B cell (primary cell): ENCODE data around the gene SAG. TPM values are rescaled to one million over a fixed set of nuclear protein-coding genes. Genes with fewer than 3 reads are reported as not detected.

Experiments
- ATAC-seq: fragments of 200-7000 bp; cut with Tn5 transposase; one replicate; pipeline ENCODE4 v1.10.0; 2021; ENCODE audit warnings: low read depth, mild to moderate bottlenecking, moderate number of reproducible peaks, moderate library complexity
- CTCF ChIA-PET: fragments of 350-600 bp; sonication (Branson Sonifier 250); formaldehyde crosslinking; loops from one replicate; lab custom pipeline; 2021; ENCODE audit warnings: antibody characterized with exemption, inconsistent platforms; lab: Charles Lee
- POLR2A ChIA-PET: fragments of 350-600 bp; sonication (Branson Sonifier 250); formaldehyde crosslinking; loops from one replicate; lab custom pipeline; 2021; ENCODE audit warnings: antibody characterized with exemption; lab: Charles Lee
- DNase-seq: peaks from one replicate; pipeline ENCODE4 v3.0.0; 2013
- H2AFZ ChIP-seq: 2 replicates; pipeline ENCODE4 v1.6.1; 2012; ENCODE audit warnings: mild to moderate bottlenecking, low read depth, low read length; ENCODE audit not compliant: insufficient read depth, poor library complexity, severe bottlenecking
- H3K27ac ChIP-seq, 2 donors: 1 replicate in 1 of 2; 2 replicates in 1 of 2; pipeline ENCODE4 v1.5.1; 2012 to 2013; ENCODE audit warnings: low read length in 2 of 2, mild to moderate bottlenecking in 2 of 2, moderate library complexity in 1 of 2
- H3K27me3 ChIP-seq, 4 experiments: fragments of 200-600 bp in 1 of 4; sonication (generic) in 1 of 4; replicated peaks in 1 of 4; 1 replicate in 2 of 4; 2 replicates in 2 of 4; pipeline versions ENCODE4 v1.6.1 to v1.7.0; 2013 to 2016; ENCODE audit warnings: low read length in 3 of 4, mild to moderate bottlenecking in 2 of 4, mixed read lengths in 1 of 4, moderate library complexity in 1 of 4; ENCODE audit not compliant: insufficient read depth in 4 of 4, control insufficient read depth in 3 of 4; ENCODE audit errors: control extremely low read depth in 1 of 4
- H3K36me3 ChIP-seq, 2 experiments: replicated peaks in 1 of 2; 1 replicate in 1 of 2; 2 replicates in 1 of 2; pipeline versions ENCODE4 v1.6.1 to v1.7.1; 2013; ENCODE audit warnings: low read length in 1 of 2; ENCODE audit not compliant: insufficient read depth in 2 of 2, control insufficient read depth in 1 of 2; ENCODE audit errors: control extremely low read depth in 1 of 2, extremely low read depth in 1 of 2
- H3K4me1 ChIP-seq, 2 donors: fragments of 200-600 bp in 1 of 2; sonication (generic) in 1 of 2; 1 replicate in 1 of 2; 2 replicates in 1 of 2; pipeline versions ENCODE4 v1.5.1 to v1.6.1; 2013 to 2017; ENCODE audit warnings: low read length in 2 of 2; ENCODE audit not compliant: control insufficient read depth in 2 of 2, insufficient read depth in 2 of 2
- H3K4me2 ChIP-seq: replicated peaks from 2 replicates; pipeline ENCODE3; 2012; ENCODE audit warnings: mild to moderate bottlenecking, low read depth, low read length; ENCODE audit not compliant: poor library complexity, severe bottlenecking
- H3K4me3 ChIP-seq, 5 experiments: fragments of 200-600 bp in 1 of 5; sonication (generic) in 1 of 5; 1 replicate in 3 of 5; 2 replicates in 2 of 5; pipeline versions ENCODE4 v1.5.1 to v1.7.0; 2011 to 2016; ENCODE audit warnings: low read length in 4 of 5, mild to moderate bottlenecking in 4 of 5, low read depth in 2 of 5, control low read depth in 1 of 5, moderate library complexity in 1 of 5; ENCODE audit not compliant: insufficient read depth in 1 of 5; ENCODE audit errors: control extremely low read depth in 1 of 5, extremely low read depth in 1 of 5
- H3K79me2 ChIP-seq: fragments of 200-600 bp; sonication (generic); one replicate; pipeline ENCODE4 v1.6.0; 2016; ENCODE audit warnings: low read length; ENCODE audit not compliant: control insufficient read depth, insufficient read depth
- H3K9ac ChIP-seq: fragments of 200-600 bp; sonication (generic); 2 replicates; pipeline ENCODE4 v1.6.1; 2017; ENCODE audit warnings: mild to moderate bottlenecking, low read length, moderate library complexity
- H3K9me3 ChIP-seq, 3 donors: one replicate each; pipeline versions ENCODE4 v1.6.1 to v1.7.1; 2013; ENCODE audit warnings: low read length in 2 of 3; ENCODE audit not compliant: control insufficient read depth in 2 of 3, insufficient read depth in 1 of 3; ENCODE audit errors: control extremely low read depth in 1 of 3
- H4K20me1 ChIP-seq: 2 replicates; pipeline ENCODE4 v1.6.0; 2012; ENCODE audit warnings: mild to moderate bottlenecking, low read length; ENCODE audit not compliant: insufficient read depth, control insufficient read depth, poor library complexity, severe bottlenecking
- H3K27ac Mint-ChIP-seq: one replicate; pipeline ENCODE4 v1.8.0; 2021; ENCODE audit warnings: mixed read lengths
- H3K27me3 Mint-ChIP-seq: one replicate; pipeline ENCODE4 v1.8.0; 2021; ENCODE audit warnings: mixed read lengths
- H3K4me1 Mint-ChIP-seq: one replicate; pipeline ENCODE4 v1.8.0; 2021; ENCODE audit warnings: mixed read lengths
- H3K4me3 Mint-ChIP-seq: one replicate; pipeline ENCODE4 v1.8.0; 2021; ENCODE audit warnings: mixed read lengths
- H3K9me3 Mint-ChIP-seq: one replicate; pipeline ENCODE4 v1.8.0; 2022; ENCODE audit warnings: mixed read lengths; ENCODE audit not compliant: insufficient read depth
- EZH2 ChIP-seq: IDR thresholded peaks from 2 replicates; pipeline ENCODE4 v1.6.1; 2012; ENCODE audit warnings: borderline replicate concordance, low read depth, mild to moderate bottlenecking, moderate library complexity, low read length; ENCODE audit not compliant: insufficient read depth, poor library complexity, severe bottlenecking
- WGBS: methylation state at CpG from one replicate; pipeline ENCODE4 v1.1.5; 2013; ENCODE audit warnings: missing lambda C conversion rate; ENCODE audit not compliant: insufficient coverage; 5-methylcytosine and 5-hydroxymethylcytosine counted together
- intact Hi-C: fragments of 100-400 bp; cut with micrococcal nuclease; formaldehyde crosslinking; loops from one replicate; pipeline ENCODE4 v1.10.0; 2022
- polyA plus RNA-seq: library from polyadenylated mRNA; depleted of rRNA; stranded (reverse); fragments of >200 nt; gene quantifications from 2 replicates; pipeline ENCODE4 v1.2.3, GENCODE V29; 2012
- total RNA-seq, 2 donors: library from RNA; stranded (reverse); fragments of 120-200 nt in 1 of 2; gene quantifications; 1 replicate in 1 of 2; 2 replicates in 1 of 2; pipeline versions ENCODE4 v1.2.3 to v1.2.4, GENCODE V29; 2013 to 2022
- TF ChIP-seq, protein P1 (sequence below): fragments of 200-600 bp; IDR thresholded peaks from one replicate; pipeline ENCODE4 v1.8.0; 2022; ENCODE audit warnings: antibody characterized with exemption, mild to moderate bottlenecking

The SAG gene
- total and polyA plus RNA-seq, 2 donors (not counting 1 experiment from before 2014, with no cell fraction given) = 0.03 to 0.17 TPM

DNA sequence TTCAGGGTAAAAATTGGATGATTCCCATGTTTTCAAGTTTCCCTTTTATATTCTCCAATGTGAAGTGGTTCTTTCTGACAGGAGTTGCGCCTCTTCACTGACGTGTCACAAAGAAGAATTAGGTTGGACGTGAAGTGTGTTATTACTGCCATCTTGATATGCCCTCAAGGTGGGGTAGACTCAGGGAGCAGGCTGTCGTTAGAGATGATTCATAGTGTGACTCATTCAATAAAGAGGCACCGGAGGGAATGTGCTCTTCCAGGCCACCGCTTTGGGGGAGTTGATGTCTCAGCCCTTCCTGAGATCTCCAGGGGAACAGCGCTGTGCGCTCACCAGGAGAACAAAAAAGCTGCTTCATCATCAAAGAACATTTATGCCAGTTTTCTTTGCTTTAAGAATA lies 43.1 kb downstream of the SAG start:
- H3K27me3 Mint-ChIP-seq = no peaks in the 10 kb centered on the region
- ATAC-seq = no peak
- Histone ChIP-seq H3K9ac (no peak overlapping the region), H3K4me2 (peak overlapping the region; percentile 76), H3K4me1 (peaks cover 62 to 73% of the 10 kb centered on the region in 2 donors), H2AFZ (no peak overlapping the region), H3K4me3 (no peak overlapping the region), H3K36me3 (peaks cover 0 to 4% of the 10 kb centered on the region in 2 experiments), H3K27me3 (no peaks in the 10 kb centered on the region), H3K9me3 (no peaks in the 10 kb centered on the region), H3K79me2 (peaks cover 44% of the 10 kb centered on the region), H3K27ac (peak overlapping the region; percentile 15 to 50), H4K20me1 (no peaks in the 10 kb centered on the region)
- POLR2A ChIA-PET = no interaction called here
- H3K27ac Mint-ChIP-seq = peak overlapping the region; percentile 82
- TF ChIP-seq, protein P1, sequence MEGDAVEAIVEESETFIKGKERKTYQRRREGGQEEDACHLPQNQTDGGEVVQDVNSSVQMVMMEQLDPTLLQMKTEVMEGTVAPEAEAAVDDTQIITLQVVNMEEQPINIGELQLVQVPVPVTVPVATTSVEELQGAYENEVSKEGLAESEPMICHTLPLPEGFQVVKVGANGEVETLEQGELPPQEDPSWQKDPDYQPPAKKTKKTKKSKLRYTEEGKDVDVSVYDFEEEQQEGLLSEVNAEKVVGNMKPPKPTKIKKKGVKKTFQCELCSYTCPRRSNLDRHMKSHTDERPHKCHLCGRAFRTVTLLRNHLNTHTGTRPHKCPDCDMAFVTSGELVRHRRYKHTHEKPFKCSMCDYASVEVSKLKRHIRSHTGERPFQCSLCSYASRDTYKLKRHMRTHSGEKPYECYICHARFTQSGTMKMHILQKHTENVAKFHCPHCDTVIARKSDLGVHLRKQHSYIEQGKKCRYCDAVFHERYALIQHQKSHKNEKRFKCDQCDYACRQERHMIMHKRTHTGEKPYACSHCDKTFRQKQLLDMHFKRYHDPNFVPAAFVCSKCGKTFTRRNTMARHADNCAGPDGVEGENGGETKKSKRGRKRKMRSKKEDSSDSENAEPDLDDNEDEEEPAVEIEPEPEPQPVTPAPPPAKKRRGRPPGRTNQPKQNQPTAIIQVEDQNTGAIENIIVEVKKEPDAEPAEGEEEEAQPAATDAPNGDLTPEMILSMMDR = no peak
- TF ChIP-seq EZH2 = no peak
- intact Hi-C loops = loop anchor here (10.0 kb wide), 1 partner anchor 246 kb away; no protein-coding TSS in a partner anchor
- H3K4me3 Mint-ChIP-seq = peak overlapping the region; percentile 64
- H3K4me1 Mint-ChIP-seq = peaks cover 76% of the 10 kb centered on the region
- CTCF ChIA-PET = interaction anchor here (0.5 to 3.1 kb wide), 4 partner anchors 19 to 86 kb away, joined by 3 to 17 read pairs (median 4); no protein-coding TSS in a partner anchor
- WGBS = 63% methylated on average over 4 of the region's 8 CpGs
- no peaks in the 10 kb centered on the region for H3K9me3 Mint-ChIP-seq
- no peak for DNase-seq

DNA sequence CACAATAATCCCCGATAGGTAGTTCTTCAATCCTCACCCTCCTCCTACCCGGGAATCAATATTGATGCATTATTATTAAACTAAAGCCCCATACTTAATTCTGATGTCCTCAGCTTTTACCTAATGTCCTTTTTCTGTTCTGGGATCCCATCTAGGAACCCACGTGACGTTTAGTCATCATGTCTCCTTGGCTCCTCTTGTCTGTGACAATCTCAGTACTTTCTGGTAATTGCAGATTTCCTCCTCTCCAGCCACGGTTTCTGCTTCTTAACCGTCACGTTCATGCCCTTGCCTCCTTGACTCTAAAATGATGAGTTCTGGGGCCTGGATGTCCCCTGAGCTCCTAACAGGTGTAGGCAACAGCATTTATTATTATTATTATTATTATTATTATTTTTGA lies 43.8 kb downstream of the SAG start:
- ChIA-PET POLR2A (no interaction called here), CTCF (interaction anchor here (0.5 kb wide), 1 partner anchor 63 kb away, joined by 3 read pairs; no protein-coding TSS in a partner anchor)
- Histone ChIP-seq H3K4me2 (peak overlapping the region; percentile 76), H4K20me1 (no peaks in the 10 kb centered on the region), H3K9me3 (no peaks in the 10 kb centered on the region), H3K4me1 (peaks cover 69 to 80% of the 10 kb centered on the region in 2 donors), H3K27me3 (no peaks in the 10 kb centered on the region), H3K9ac (no peak overlapping the region), H3K79me2 (peaks cover 51% of the 10 kb centered on the region), H3K4me3 (no peak overlapping the region), H3K36me3 (peaks cover 0 to 4% of the 10 kb centered on the region in 2 experiments), H3K27ac (peak overlapping the region; percentile 50 to 52), H2AFZ (no peak overlapping the region)
- no peaks in the 10 kb centered on the region for H3K9me3 Mint-ChIP-seq
- TF ChIP-seq, protein P1 = no peak
- TF ChIP-seq EZH2 = no peak
- DNase-seq = no peak
- intact Hi-C loops = loop anchor here (10.0 kb wide), 1 partner anchor 247 kb away; no protein-coding TSS in a partner anchor
- peaks cover 82% of the 10 kb centered on the region for H3K4me1 Mint-ChIP-seq
- WGBS = 54% methylated on average over 3 of the region's 7 CpGs
- H3K27me3 Mint-ChIP-seq = no peaks in the 10 kb centered on the region
- no peak for ATAC-seq
- H3K27ac Mint-ChIP-seq = peak overlapping the region; percentile 80
- peak overlapping the region; percentile 58 for H3K4me3 Mint-ChIP-seq
